H9 (cell line): ENCODE measurements around the gene MRPS27. TPM values are rescaled to one million over a fixed set of nuclear protein-coding genes. Genes with fewer than 3 reads are reported as not detected.

Experiments used
- DNase-seq: peaks from one replicate; pipeline ENCODE4 v3.0.0-alpha.2; 2017
- H2AFZ ChIP-seq: one replicate; pipeline ENCODE4 v1.6.1; 2013; ENCODE audit warnings: mild to moderate bottlenecking, low read length, control low read depth, moderate library complexity
- H2AK5ac ChIP-seq: 2 replicates; pipeline ENCODE4 v1.6.1; 2013; ENCODE audit warnings: low read length, control low read depth, mixed read lengths; ENCODE audit not compliant: insufficient read length
- H2BK120ac ChIP-seq: one replicate; pipeline ENCODE4 v1.6.1; 2013; ENCODE audit warnings: low read depth, mild to moderate bottlenecking, low read length, control low read depth, inconsistent platforms; ENCODE audit not compliant: poor library complexity, severe bottlenecking
- H2BK12ac ChIP-seq: 2 replicates; pipeline ENCODE4 v1.6.1; 2013; ENCODE audit warnings: low read length, control low read depth, mixed read lengths, low read depth; ENCODE audit not compliant: insufficient read length
- H2BK15ac ChIP-seq: 2 replicates; pipeline ENCODE4 v1.6.1; 2013; ENCODE audit warnings: low read depth, low read length, control low read depth
- H2BK20ac ChIP-seq: one replicate; pipeline ENCODE4 v1.6.1; 2013; ENCODE audit warnings: low read depth, mild to moderate bottlenecking, low read length, control low read depth, inconsistent platforms; ENCODE audit not compliant: poor library complexity, severe bottlenecking
- H2BK5ac ChIP-seq: 2 replicates; pipeline ENCODE4 v1.6.1; 2013; ENCODE audit warnings: low read length, control low read depth, mixed read lengths; ENCODE audit not compliant: insufficient read length
- H3K14ac ChIP-seq: 2 replicates; pipeline ENCODE4 v1.6.1; 2013; ENCODE audit warnings: low read length, control low read depth; ENCODE audit not compliant: insufficient read depth
- H3K18ac ChIP-seq: 2 replicates; pipeline ENCODE4 v1.6.1; 2013; ENCODE audit warnings: low read depth, mild to moderate bottlenecking, mixed read lengths, low read length, control low read depth; ENCODE audit not compliant: insufficient read length
- H3K23ac ChIP-seq: 2 replicates; pipeline ENCODE4 v1.6.1; 2013; ENCODE audit warnings: low read length, control low read depth, mixed read lengths, low read depth; ENCODE audit not compliant: insufficient read length
- H3K23me2 ChIP-seq: 2 replicates; pipeline ENCODE4 v1.6.1; 2013; ENCODE audit warnings: low read depth, mild to moderate bottlenecking, mixed read lengths, low read length, control low read depth; ENCODE audit not compliant: insufficient read length, poor library complexity, severe bottlenecking
- H3K27ac ChIP-seq: 2 replicates; pipeline ENCODE4 v1.5.1; 2013; ENCODE audit warnings: low read length, control low read depth, mixed read lengths, low read depth; ENCODE audit not compliant: insufficient read length
- H3K27me3 ChIP-seq: 2 replicates; pipeline ENCODE4 v1.6.1; 2013; ENCODE audit warnings: low read length, control low read depth, inconsistent platforms; ENCODE audit not compliant: insufficient read depth
- H3K4ac ChIP-seq: 2 replicates; pipeline ENCODE4 v1.6.1; 2013; ENCODE audit warnings: low read depth, mild to moderate bottlenecking, control low read depth, inconsistent platforms, low read length, moderate library complexity
- H3K4me1 ChIP-seq: 2 replicates; pipeline ENCODE4 v1.6.1; 2013; ENCODE audit warnings: low read length, control low read depth, inconsistent platforms; ENCODE audit not compliant: insufficient read depth
- H3K4me2 ChIP-seq: 2 replicates; pipeline ENCODE4 v1.6.1; 2013; ENCODE audit warnings: low read length, control low read depth, mixed read lengths; ENCODE audit not compliant: insufficient read length, insufficient read depth
- H3K56ac ChIP-seq: 2 replicates; pipeline ENCODE4 v1.6.1; 2013; ENCODE audit warnings: low read depth, mild to moderate bottlenecking, mixed read lengths, low read length, control low read depth; ENCODE audit not compliant: insufficient read length
- H3K79me1 ChIP-seq: 2 replicates; pipeline ENCODE4 v1.6.1; 2013; ENCODE audit warnings: low read depth, mild to moderate bottlenecking, moderate library complexity, low read length, control low read depth, inconsistent platforms; ENCODE audit not compliant: insufficient read depth, poor library complexity, severe bottlenecking
- H3K79me2 ChIP-seq: 2 replicates; pipeline ENCODE4 v1.6.1; 2013; ENCODE audit warnings: low read length, control low read depth, inconsistent platforms; ENCODE audit not compliant: insufficient read depth
- H3K9ac ChIP-seq: 2 replicates; pipeline ENCODE4 v1.6.1; 2013; ENCODE audit warnings: low read length, control low read depth, mixed read lengths; ENCODE audit not compliant: insufficient read length; ENCODE audit errors: extremely low read depth
- H3K9me3 ChIP-seq: one replicate; pipeline ENCODE4 v1.6.1; 2013; ENCODE audit warnings: low read depth, low read length, inconsistent platforms; ENCODE audit not compliant: control insufficient read depth
- H3T11ph ChIP-seq: one replicate; pipeline ENCODE4 v1.6.1; 2013; ENCODE audit warnings: mild to moderate bottlenecking, low read length, control low read depth, inconsistent platforms
- H4K20me1 ChIP-seq: one replicate; pipeline ENCODE4 v1.6.1; 2013; ENCODE audit not compliant: control insufficient read depth, insufficient read length, insufficient read depth
- H4K5ac ChIP-seq: 2 replicates; pipeline ENCODE4 v1.6.1; 2013; ENCODE audit warnings: low read depth, mild to moderate bottlenecking, mixed read lengths, low read length, control low read depth; ENCODE audit not compliant: insufficient read length
- H4K8ac ChIP-seq: replicated peaks from 2 replicates; pipeline ENCODE4 v1.6.1; 2013; ENCODE audit warnings: low read length, control low read depth, mixed read lengths, low read depth; ENCODE audit not compliant: insufficient read length
- H4K91ac ChIP-seq: 2 replicates; pipeline ENCODE4 v1.6.1; 2013; ENCODE audit warnings: low read depth, mild to moderate bottlenecking, moderate library complexity, mixed read lengths, low read length, control low read depth; ENCODE audit not compliant: insufficient read length
- H3K27ac Mint-ChIP-seq, 3 experiments: 2 replicates in 2 of 3; 3 replicates in 1 of 3; pipeline ENCODE4 v1.8.0; 2020 to 2021; ENCODE audit warnings: mixed read lengths in 3 of 3, mild to moderate bottlenecking in 1 of 3, moderate library complexity in 1 of 3
- H3K27me3 Mint-ChIP-seq: 2 replicates; pipeline ENCODE4 v1.8.0; 2021; ENCODE audit warnings: low read depth, mild to moderate bottlenecking, moderate library complexity, mixed read lengths
- H3K36me3 Mint-ChIP-seq, 3 experiments: 2 replicates in 2 of 3; 3 replicates in 1 of 3; pipeline ENCODE4 v1.8.0; 2020 to 2021; ENCODE audit warnings: low read depth in 3 of 3, mixed read lengths in 3 of 3; ENCODE audit not compliant: insufficient read depth in 1 of 3
- H3K4me1 Mint-ChIP-seq, 2 experiments: 2 replicates each; pipeline ENCODE4 v1.8.0; 2020; ENCODE audit warnings: mixed read lengths in 2 of 2
- H3K4me3 Mint-ChIP-seq, 2 experiments: 2 replicates in 1 of 2; 3 replicates in 1 of 2; pipeline ENCODE4 v1.8.0; 2020 to 2021; ENCODE audit warnings: mild to moderate bottlenecking in 2 of 2, mixed read lengths in 2 of 2, moderate library complexity in 1 of 2
- H3K9me3 Mint-ChIP-seq, 2 experiments: 2 replicates in 1 of 2; 3 replicates in 1 of 2; pipeline ENCODE4 v1.8.0; 2020; ENCODE audit warnings: mild to moderate bottlenecking in 2 of 2, mixed read lengths in 2 of 2, moderate library complexity in 1 of 2
- CTCF ChIP-seq: fragments of 200-600 bp; sonication (generic); conservative IDR thresholded peaks from 3 replicates; pipeline ENCODE4 v1.8.0; 2021; ENCODE audit warnings: antibody characterized with exemption, mild to moderate bottlenecking
- WGBS: extraction: QIAGEN DNeasy Blood & Tissue Kit; methylation state at CpG from one replicate; pipeline ENCODE4 v1.1.7; 2013; ENCODE audit warnings: missing lambda C conversion rate, low lambda C conversion rate, mixed read lengths; ENCODE audit not compliant: insufficient read length; ENCODE audit errors: extremely low coverage; 5-methylcytosine and 5-hydroxymethylcytosine counted together
- total RNA-seq: library from RNA; stranded (reverse); gene quantifications from 2 replicates; pipeline ENCODE4 v1.2.1, GENCODE V29; 2021

Gene MRPS27
- total RNA-seq, 1 experiment from 2014 or later, result 83.3 TPM

GRCh38 chr5:72363166-72363802, 43.2 kb upstream of the MRPS27 start:
- peak overlapping the region in 2 of 3 experiments; percentile 64 to 93; a peak in 6 of 7 replicates for H3K27ac Mint-ChIP-seq
- Histone ChIP-seq H2BK20ac (no peak overlapping the region), H3K27ac (no peak overlapping the region), H3K18ac (no peak overlapping the region), H3K4me1 (peaks cover 4% of the 10 kb centered on the region; the same call in 1 of the 2 replicates), H2AK5ac (no peak overlapping the region), H4K5ac (no peak overlapping the region), H2BK15ac (no peak overlapping the region), H4K8ac (no peak overlapping the region), H4K91ac (no peak overlapping the region), H3K23ac (no peak overlapping the region), H3K9ac (no peak overlapping the region), H3K23me2 (no peaks in the 10 kb centered on the region), H3K9me3 (no peaks in the 10 kb centered on the region), H3T11ph (no peak overlapping the region), H2AFZ (no peak overlapping the region), H2BK5ac (no peak overlapping the region), H3K79me1 (no peaks in the 10 kb centered on the region), H3K4me2 (peak overlapping the region; percentile 21), H3K79me2 (no peaks in the 10 kb centered on the region), H3K27me3 (no peaks in the 10 kb centered on the region), H3K56ac (no peak overlapping the region), H2BK120ac (no peak overlapping the region), H3K4ac (no peak overlapping the region), H3K14ac (0 out of 2 replicates have a peak overlapping the region, but pooled peaks have one; percentile 47), H2BK12ac (no peak overlapping the region), H4K20me1 (no peaks in the 10 kb centered on the region)
- H3K36me3 Mint-ChIP-seq, result peaks cover 15 to 33% (median 31%) of the 10 kb centered on the region in 3 experiments
- WGBS, result no CpG with 5 or more reads among the region's 1 CpG
- H3K9me3 Mint-ChIP-seq, result peaks cover 0 to 2% of the 10 kb centered on the region in 2 experiments; a peak in 1 of 5 replicates
- no peak for TF ChIP-seq CTCF
- H3K4me1 Mint-ChIP-seq, result peaks cover 18 to 34% of the 10 kb centered on the region in 2 experiments
- H3K27me3 Mint-ChIP-seq, result no peaks in the 10 kb centered on the region
- H3K4me3 Mint-ChIP-seq, result no peak overlapping the region
- DNase-seq, result peak; percentile 47
